Endothelial cell of umbilical vein (primary cell): ENCODE measurements around the gene DBP.

Experiments
- CTCF ChIP-seq, 2 donors: IDR thresholded peaks; 1 replicate in 1 of 2; 2 replicates in 1 of 2; pipeline ENCODE4 v1.5.1; 2011; ENCODE audit warnings: low read length in 2 of 2, mild to moderate bottlenecking in 2 of 2, moderate library complexity in 2 of 2, control low read depth in 1 of 2, inconsistent platforms in 1 of 2, low read depth in 1 of 2; ENCODE audit not compliant: insufficient read depth in 1 of 2; ENCODE audit errors: extremely low read depth in 1 of 2
- EZH2 ChIP-seq: IDR thresholded peaks from 2 replicates; pipeline ENCODE4 v1.6.1; 2012; ENCODE audit warnings: borderline replicate concordance, low read depth, mild to moderate bottlenecking, moderate library complexity, low read length, inconsistent platforms; ENCODE audit not compliant: severe bottlenecking
- FOS ChIP-seq: IDR thresholded peaks from 2 replicates; pipeline ENCODE4 v1.6.1; 2011; ENCODE audit warnings: mild to moderate bottlenecking, low read length, moderate library complexity, borderline replicate concordance; ENCODE audit not compliant: insufficient read depth
- GATA2 ChIP-seq: IDR thresholded peaks from 2 replicates; pipeline ENCODE4 v1.7.0; 2011; ENCODE audit warnings: low read depth, mild to moderate bottlenecking, moderate library complexity, mixed read lengths, low read length; ENCODE audit not compliant: insufficient read length, insufficient read depth
- JUN ChIP-seq: IDR thresholded peaks from 2 replicates; pipeline ENCODE4 v1.6.1; 2011; ENCODE audit warnings: borderline replicate concordance, low read depth; ENCODE audit not compliant: insufficient read length, insufficient read depth
- MAX ChIP-seq: IDR thresholded peaks from 2 replicates; pipeline ENCODE4 v1.6.1; 2011; ENCODE audit not compliant: insufficient read depth, insufficient read length
- MYC ChIP-seq: IDR thresholded peaks from one replicate; pipeline ENCODE4 v1.6.1; 2011; ENCODE audit warnings: mild to moderate bottlenecking, low read depth, low read length
- POLR2A ChIP-seq: IDR thresholded peaks from 2 replicates; pipeline ENCODE4 v1.6.1; 2012; ENCODE audit warnings: low read depth, mild to moderate bottlenecking, control low read depth, low read length
- POLR2AphosphoS5 ChIP-seq: IDR thresholded peaks from 2 replicates; pipeline ENCODE4 v1.6.1; 2012; ENCODE audit warnings: low read depth, mild to moderate bottlenecking, control low read depth, low read length, moderate library complexity; ENCODE audit not compliant: insufficient read depth

DNA sequence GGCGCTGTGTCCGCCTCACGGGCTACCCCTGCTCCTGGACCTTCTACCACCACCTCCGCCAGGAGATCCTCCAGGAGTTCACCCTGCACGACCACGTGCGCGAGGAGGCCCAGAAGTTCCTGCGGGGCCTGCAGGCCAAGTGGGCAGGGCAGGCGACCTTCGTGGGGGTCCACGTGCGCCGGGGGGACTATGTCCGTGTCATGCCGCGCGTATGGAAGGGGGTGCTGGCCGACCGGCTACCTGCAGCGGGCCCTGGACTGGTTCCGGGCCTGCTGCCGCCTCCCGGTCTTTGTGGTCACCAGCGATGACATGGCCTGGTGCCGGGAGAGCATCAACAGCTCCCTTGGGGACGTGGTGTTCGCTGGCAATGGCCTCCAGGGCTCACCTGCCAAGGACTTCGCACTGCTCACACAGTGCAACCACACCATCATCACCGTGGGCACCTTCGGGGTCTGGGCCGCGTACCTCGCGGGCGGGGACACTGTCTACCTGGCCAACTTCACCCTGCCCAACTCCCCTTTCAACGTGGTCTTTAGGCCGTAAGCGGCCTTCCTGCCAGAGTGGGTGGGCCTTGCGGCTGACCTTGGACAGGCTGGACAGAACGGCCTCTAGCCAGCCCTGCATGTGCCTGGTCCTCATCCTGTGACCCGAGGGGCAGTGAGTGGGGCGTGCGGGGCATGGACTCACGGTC, 43.4 kb upstream of the DBP start:
- TF ChIP-seq CTCF (IDR thresholded peaks at IDR 0.05; ENCODE audit: extremely low read depth in 1 of 2, insufficient read depth in 1 of 2, low read depth in 1 of 2, low read length in 2 of 2): no peak
- TF ChIP-seq EZH2: no peak
- no peak for TF ChIP-seq POLR2AphosphoS5
- no peak for TF ChIP-seq JUN
- no peak for TF ChIP-seq MAX
- no peak for TF ChIP-seq POLR2A
- TF ChIP-seq FOS: no peak
- TF ChIP-seq GATA2: no peak
- no peak for TF ChIP-seq MYC
